Transverse colon (tissue), 3 donors: ENCODE measurements around the gene PIR.

Experiments used
- CTCF ChIP-seq, 5 experiments: fragments of 200-600 bp in 3 of 5; fragments of 450-650 bp in 2 of 5; sonication (generic) in 3 of 5; IDR thresholded peaks; 1 replicate in 2 of 5; 2 replicates in 3 of 5; pipeline ENCODE4 v1.5.1; 2016 to 2017; ENCODE audit warnings: antibody characterized with exemption in 5 of 5, inconsistent platforms in 3 of 5, mild to moderate bottlenecking in 2 of 5, moderate library complexity in 1 of 5
- EP300 ChIP-seq: sonication (generic); formaldehyde crosslinking; IDR thresholded peaks from one replicate; pipeline ENCODE4 v1.6.1; 2017; ENCODE audit warnings: antibody characterized with exemption, low read depth

GRCh38 chrX:15512401-15512965, 19.4 kb upstream of the PIR start:
- TF ChIP-seq CTCF (IDR thresholded peaks at IDR 0.05): no peak
- TF ChIP-seq EP300: no peak
